HG03064 (cell line): ENCODE results near the gene TSPAN16.

Experiments
- ATAC-seq: cut with Tn5 transposase; IDR thresholded peaks from one replicate; pipeline ENCODE4 v1.9.1; 2021; ENCODE audit warnings: low read depth; ENCODE audit not compliant: unreplicated experiment

The TSPAN16 gene

DNA sequence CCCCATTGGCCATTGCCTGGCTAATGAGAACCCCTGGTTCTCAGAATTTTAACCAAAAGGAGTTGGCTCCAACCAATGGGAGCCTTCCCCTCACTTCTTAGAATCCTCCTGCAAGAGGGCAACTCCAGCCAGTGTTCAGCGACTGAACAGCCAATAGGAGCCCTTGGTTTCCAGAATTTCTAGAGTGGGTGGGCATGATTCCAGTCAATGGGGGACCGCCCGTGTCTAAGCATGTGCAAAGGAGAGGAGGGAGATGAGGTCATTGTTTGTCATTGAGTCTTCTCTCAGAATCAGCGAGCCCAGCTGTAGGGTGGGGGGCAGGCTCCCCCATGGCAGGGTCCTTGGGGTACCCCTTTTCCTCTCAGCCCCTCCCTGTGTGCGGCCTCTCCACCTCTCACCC is 69.0 kb downstream of the TSPAN16 start:
- ATAC-seq: no peak
